ENCODE results near the gene CLEC19A.

DNA sequence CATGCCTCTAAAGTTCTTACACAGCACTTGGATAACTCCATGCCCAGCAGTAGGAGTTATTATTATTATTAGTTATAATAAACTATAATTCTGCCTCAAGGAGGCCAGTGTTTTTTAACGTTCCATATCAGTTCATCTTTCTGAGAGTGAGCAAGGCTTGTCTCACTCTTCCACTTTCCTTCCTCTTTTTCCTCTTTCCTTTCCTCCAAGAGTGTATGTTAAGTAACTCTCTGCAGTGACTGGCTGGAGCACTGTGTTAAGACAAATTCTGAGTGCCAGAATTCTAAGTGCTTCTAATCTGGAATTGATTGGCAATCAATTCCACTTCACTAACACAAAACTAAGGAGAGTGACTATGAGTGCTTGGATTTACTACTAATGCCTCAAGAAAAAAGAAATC lies 16.4 kb downstream of the CLEC19A start:
- TF ChIP-seq, protein P1, sequence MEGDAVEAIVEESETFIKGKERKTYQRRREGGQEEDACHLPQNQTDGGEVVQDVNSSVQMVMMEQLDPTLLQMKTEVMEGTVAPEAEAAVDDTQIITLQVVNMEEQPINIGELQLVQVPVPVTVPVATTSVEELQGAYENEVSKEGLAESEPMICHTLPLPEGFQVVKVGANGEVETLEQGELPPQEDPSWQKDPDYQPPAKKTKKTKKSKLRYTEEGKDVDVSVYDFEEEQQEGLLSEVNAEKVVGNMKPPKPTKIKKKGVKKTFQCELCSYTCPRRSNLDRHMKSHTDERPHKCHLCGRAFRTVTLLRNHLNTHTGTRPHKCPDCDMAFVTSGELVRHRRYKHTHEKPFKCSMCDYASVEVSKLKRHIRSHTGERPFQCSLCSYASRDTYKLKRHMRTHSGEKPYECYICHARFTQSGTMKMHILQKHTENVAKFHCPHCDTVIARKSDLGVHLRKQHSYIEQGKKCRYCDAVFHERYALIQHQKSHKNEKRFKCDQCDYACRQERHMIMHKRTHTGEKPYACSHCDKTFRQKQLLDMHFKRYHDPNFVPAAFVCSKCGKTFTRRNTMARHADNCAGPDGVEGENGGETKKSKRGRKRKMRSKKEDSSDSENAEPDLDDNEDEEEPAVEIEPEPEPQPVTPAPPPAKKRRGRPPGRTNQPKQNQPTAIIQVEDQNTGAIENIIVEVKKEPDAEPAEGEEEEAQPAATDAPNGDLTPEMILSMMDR (IDR thresholded peaks at IDR 0.05), result no peak
- no peak for TF ChIP-seq POLR2A (IDR thresholded peaks at IDR 0.05)
